Tibial artery (tissue), 4 donors: ENCODE data around the gene VPS4B.

ENCODE experiments used
- DNase-seq, 2 donors: peaks; one replicate each; pipeline ENCODE4 v3.0.0-alpha.2; 2019
- H3K27ac ChIP-seq, 2 donors: fragments of 200-600 bp; sonication (generic) in 1 of 2; 1 replicate in 1 of 2; 2 replicates in 1 of 2; pipeline ENCODE4 v1.5.1; 2018 to 2019; ENCODE audit warnings: mild to moderate bottlenecking in 1 of 2
- H3K27me3 ChIP-seq, 2 donors: fragments of 200-600 bp; sonication (generic) in 1 of 2; one replicate each; pipeline versions ENCODE4 v1.5.1 to v1.6.0; 2016 to 2019
- H3K36me3 ChIP-seq, 3 donors: fragments of 200-600 bp; sonication (generic) in 2 of 3; one replicate each; pipeline ENCODE4 v1.5.1; 2016 to 2019; ENCODE audit warnings: mild to moderate bottlenecking in 2 of 3
- H3K4me1 ChIP-seq, 4 donors: fragments of 200-600 bp; sonication (generic) in 2 of 4; 1 replicate in 3 of 4; 2 replicates in 1 of 4; pipeline ENCODE4 v1.5.1; 2016 to 2019
- H3K4me3 ChIP-seq, 2 donors: fragments of 200-600 bp; sonication (generic) in 1 of 2; 1 replicate in 1 of 2; 2 replicates in 1 of 2; pipeline ENCODE4 v1.5.1; 2018 to 2019; ENCODE audit warnings: mild to moderate bottlenecking in 2 of 2
- H3K9me3 ChIP-seq, 3 donors: fragments of 200-600 bp; sonication (generic) in 1 of 3; one replicate each; pipeline ENCODE4 v1.5.1; 2016 to 2019
- intact Hi-C: fragments of 100-400 bp; cut with DNase I; formaldehyde crosslinking; loops from one replicate; pipeline ENCODE4 v1.15.0; 2023; ENCODE audit warnings: low total_unique reads
- TF ChIP-seq, protein P1 (sequence below), 2 experiments: fragments of 200-600 bp in 1 of 2; fragments of 450-650 bp in 1 of 2; IDR thresholded peaks; one replicate each; pipeline ENCODE4 v1.5.1; 2017 to 2019; ENCODE audit warnings: antibody characterized with exemption in 2 of 2, mild to moderate bottlenecking in 1 of 2, moderate library complexity in 1 of 2

The VPS4B gene

GRCh38 chr18:63440881-63441280, 18.6 kb upstream of the VPS4B start:
- TF ChIP-seq, protein P1, sequence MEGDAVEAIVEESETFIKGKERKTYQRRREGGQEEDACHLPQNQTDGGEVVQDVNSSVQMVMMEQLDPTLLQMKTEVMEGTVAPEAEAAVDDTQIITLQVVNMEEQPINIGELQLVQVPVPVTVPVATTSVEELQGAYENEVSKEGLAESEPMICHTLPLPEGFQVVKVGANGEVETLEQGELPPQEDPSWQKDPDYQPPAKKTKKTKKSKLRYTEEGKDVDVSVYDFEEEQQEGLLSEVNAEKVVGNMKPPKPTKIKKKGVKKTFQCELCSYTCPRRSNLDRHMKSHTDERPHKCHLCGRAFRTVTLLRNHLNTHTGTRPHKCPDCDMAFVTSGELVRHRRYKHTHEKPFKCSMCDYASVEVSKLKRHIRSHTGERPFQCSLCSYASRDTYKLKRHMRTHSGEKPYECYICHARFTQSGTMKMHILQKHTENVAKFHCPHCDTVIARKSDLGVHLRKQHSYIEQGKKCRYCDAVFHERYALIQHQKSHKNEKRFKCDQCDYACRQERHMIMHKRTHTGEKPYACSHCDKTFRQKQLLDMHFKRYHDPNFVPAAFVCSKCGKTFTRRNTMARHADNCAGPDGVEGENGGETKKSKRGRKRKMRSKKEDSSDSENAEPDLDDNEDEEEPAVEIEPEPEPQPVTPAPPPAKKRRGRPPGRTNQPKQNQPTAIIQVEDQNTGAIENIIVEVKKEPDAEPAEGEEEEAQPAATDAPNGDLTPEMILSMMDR (IDR thresholded peaks at IDR 0.05) = no peak

GRCh38 chr18:63440219-63440618, 17.9 kb upstream of the VPS4B start:
- Histone ChIP-seq H3K36me3 (no peaks in the 10 kb centered on the region), H3K4me1 (peaks cover 0 to 16% (median 9%) of the 10 kb centered on the region in 4 donors), H3K27me3 (no peaks in the 10 kb centered on the region), H3K27ac (no peak overlapping the region), H3K9me3 (no peaks in the 10 kb centered on the region), H3K4me3 (no peak overlapping the region)
- DNase-seq = peak in 1 of 2 donors; percentile 71
- TF ChIP-seq, protein P1 (IDR thresholded peaks at IDR 0.05) = no peak
- intact Hi-C loops = loop anchor here (5.0 to 10.0 kb wide), 2 partner anchors 325 to 423 kb away; no protein-coding TSS in a partner anchor

More at GRCh38 chr18:63440881-63441280, 18.6 kb upstream of the VPS4B start:
- intact Hi-C loops = loop anchor here (5.0 to 10.0 kb wide), 2 partner anchors 326 to 424 kb away; no protein-coding TSS in a partner anchor
- Histone ChIP-seq H3K9me3 (no peaks in the 10 kb centered on the region), H3K4me1 (peaks cover 0 to 16% (median 9%) of the 10 kb centered on the region in 4 donors), H3K27me3 (no peaks in the 10 kb centered on the region), H3K36me3 (no peaks in the 10 kb centered on the region), H3K27ac (no peak overlapping the region), H3K4me3 (no peak overlapping the region)
- no peak for DNase-seq

GRCh38 chr18:63439334-63439733, 17.1 kb upstream of the VPS4B start:
- H3K27me3 ChIP-seq = no peaks in the 10 kb centered on the region
- no peak overlapping the region for H3K4me3 ChIP-seq
- TF ChIP-seq, protein P1 (IDR thresholded peaks at IDR 0.05) = peak; percentile 78 to 79
- H3K4me1 ChIP-seq = peaks cover 0 to 19% (median 11%) of the 10 kb centered on the region in 4 donors
- H3K36me3 ChIP-seq = no peaks in the 10 kb centered on the region
- intact Hi-C loops = loop anchor here (5.0 kb wide), 1 partner anchor 72 kb away; the partner anchor contains the start of gene KDSR
- H3K27ac ChIP-seq = no peak overlapping the region
- DNase-seq = peak in 1 of 2 donors; percentile 41
- H3K9me3 ChIP-seq = no peaks in the 10 kb centered on the region

DNA sequence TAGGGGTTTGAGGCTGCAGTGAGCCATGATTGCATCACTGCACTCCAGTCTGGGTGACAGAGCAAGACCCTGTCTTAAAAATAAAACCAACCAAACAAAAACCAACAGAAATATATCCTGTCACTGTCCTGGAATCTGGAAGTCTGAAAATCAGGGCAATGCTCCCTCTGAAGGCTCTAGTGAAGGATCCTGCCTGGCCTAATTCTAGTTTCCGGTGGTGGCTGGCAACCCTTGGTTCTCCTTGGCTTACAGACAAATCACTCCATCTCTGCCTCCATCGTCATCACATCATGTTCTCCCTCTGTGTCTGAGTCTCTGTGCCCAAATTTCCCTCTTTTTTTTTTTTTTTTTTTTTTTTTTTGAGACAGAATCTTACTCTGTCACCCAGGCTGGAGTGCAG, 15.9 kb upstream of the VPS4B start:
- no peaks in the 10 kb centered on the region for H3K9me3 ChIP-seq
- intact Hi-C loops = loop anchor here (5.0 kb wide), 1 partner anchor 71 kb away; the partner anchor contains the start of gene KDSR
- TF ChIP-seq, protein P1 (IDR thresholded peaks at IDR 0.05) = no peak
- peaks cover 0 to 29% (median 20%) of the 10 kb centered on the region in 4 donors for H3K4me1 ChIP-seq
- H3K27ac ChIP-seq = peak overlapping the region; percentile 51 to 61
- H3K27me3 ChIP-seq = no peaks in the 10 kb centered on the region
- H3K36me3 ChIP-seq = no peaks in the 10 kb centered on the region
- no peak overlapping the region for H3K4me3 ChIP-seq
- peak in 1 of 2 donors; percentile 82 for DNase-seq

DNA sequence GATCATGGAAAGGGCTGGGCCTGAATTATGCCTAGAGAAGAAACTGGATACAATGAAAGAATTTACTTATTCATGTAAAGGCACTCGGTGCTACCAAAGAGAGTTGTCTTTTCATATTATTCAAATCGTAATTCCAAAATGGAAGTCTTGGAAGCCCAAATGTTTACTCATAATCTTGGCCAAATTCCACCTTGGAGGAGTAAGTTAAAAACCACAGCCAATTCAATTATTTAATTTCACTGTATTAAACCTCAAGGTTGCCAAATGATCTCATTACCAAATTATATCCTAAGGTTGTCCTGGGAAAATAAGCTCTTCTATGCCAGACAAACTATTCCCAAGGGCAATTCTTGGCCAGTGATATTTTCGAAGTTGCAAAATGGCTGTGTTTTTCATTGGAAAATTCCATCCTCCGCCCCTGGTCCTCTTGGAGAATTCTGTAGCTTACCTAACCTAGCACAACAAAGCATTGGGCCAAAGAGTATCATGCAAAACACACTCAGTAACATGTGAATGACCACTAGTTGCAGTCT, 11.1 kb upstream of the VPS4B start:
- DNase-seq = peak in 1 of 2 donors; percentile 42
- TF ChIP-seq, protein P1 (IDR thresholded peaks at IDR 0.05) = no peak
- peaks cover 0 to 29% (median 19%) of the 10 kb centered on the region in 4 donors for H3K4me1 ChIP-seq
- no peaks in the 10 kb centered on the region for H3K36me3 ChIP-seq
- H3K27ac ChIP-seq = peak overlapping the region; percentile 68 to 69
- intact Hi-C loops = no loop called here
- no peaks in the 10 kb centered on the region for H3K9me3 ChIP-seq
- no peak overlapping the region for H3K4me3 ChIP-seq
- no peaks in the 10 kb centered on the region for H3K27me3 ChIP-seq
